ENCODE measurements around the gene TAF15. TPM values are rescaled to one million over a fixed set of nuclear protein-coding genes. Genes with fewer than 3 reads are reported as not detected.

Gene TAF15
- total and polyA plus RNA-seq, 10 of the 15 experiments (the other 5 are each of a cell fraction or from before 2014, with no cell fraction given), result 9.5 to 259 (median 40.4) TPM

DNA sequence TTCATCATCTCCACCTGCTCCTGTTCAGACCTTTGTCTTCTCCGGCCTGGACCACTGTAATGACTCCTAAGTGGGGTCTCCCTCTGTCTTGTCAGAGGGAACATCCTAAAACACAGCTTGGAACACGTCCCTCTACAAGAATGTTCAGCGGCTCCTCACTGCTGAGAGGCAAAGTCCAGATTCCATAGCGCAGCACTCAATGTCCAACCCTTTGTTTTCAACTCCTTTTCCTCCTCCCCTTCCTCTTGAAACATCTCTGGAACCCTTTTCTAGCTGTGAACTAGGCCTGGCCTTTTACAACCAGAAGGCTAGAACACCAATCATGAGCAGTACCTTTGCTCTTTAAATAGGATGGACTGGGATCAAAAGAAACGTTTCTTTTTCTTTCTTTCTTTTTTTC is 47.7 kb upstream of the TAF15 start:
- intact Hi-C loops (cut with micrococcal nuclease; ENCODE audit: unreplicated experiment), result no loop called here
- no peak for FAIRE-seq
- CTCF ChIA-PET, result interaction anchor here (0.6 to 8.3 kb wide), 4 partner anchors 13 to 388 kb away, joined by 3 to 220 read pairs (median 3); partner anchors contain the start of gene TAF15

More for the DNA sequence above, 47.7 kb upstream of the TAF15 start:
- Histone ChIP-seq H3K27me3 (replicated peaks in 1 of 2; ENCODE audit: control insufficient read depth in 2 of 2, insufficient read depth in 2 of 2, low read length in 1 of 2) (no peaks in the 10 kb centered on the region; a peak in 3 of 4 replicates), H3K4me1 (ENCODE audit: control insufficient read depth, insufficient read depth, low read length) (peaks cover 5% of the 10 kb centered on the region), H3K9me3 (replicated peaks; ENCODE audit: control insufficient read depth, insufficient read depth, low read length) (no peaks in the 10 kb centered on the region), H3K9ac (ENCODE audit: control insufficient read depth, insufficient read depth, low read length) (no peak overlapping the region), H3K4me2 (ENCODE audit: control insufficient read depth, insufficient read depth) (no peak overlapping the region), H3K79me2 (ENCODE audit: control insufficient read depth, insufficient read depth, low read length) (no peaks in the 10 kb centered on the region), H3K36me3 (ENCODE audit: control insufficient read depth in 2 of 2, insufficient read depth in 2 of 2, low read length in 1 of 2) (no peaks in the 10 kb centered on the region), H3K27ac (ENCODE audit: control insufficient read depth, insufficient read depth) (no peak overlapping the region), H2AFZ (ENCODE audit: control insufficient read depth, low read depth, low read length) (no peak overlapping the region), H3K4me3 (no peak overlapping the region), H4K20me1 (ENCODE audit: control insufficient read depth, insufficient read depth) (no peaks in the 10 kb centered on the region)
- DNase-seq (ENCODE audit: low read depth, low spot score), result no peak
- in situ Hi-C loops (cut with MboI), result no loop called here
- no TSS peak for BruUV-seq (replicated peaks)
- RAD21 ChIA-PET (ENCODE audit: unreplicated experiment), result interaction anchor here (1.5 kb wide), 1 partner anchor 47 kb away, joined by 4 read pairs; the partner anchor contains the start of gene TAF15
- TF ChIP-seq, protein P1, sequence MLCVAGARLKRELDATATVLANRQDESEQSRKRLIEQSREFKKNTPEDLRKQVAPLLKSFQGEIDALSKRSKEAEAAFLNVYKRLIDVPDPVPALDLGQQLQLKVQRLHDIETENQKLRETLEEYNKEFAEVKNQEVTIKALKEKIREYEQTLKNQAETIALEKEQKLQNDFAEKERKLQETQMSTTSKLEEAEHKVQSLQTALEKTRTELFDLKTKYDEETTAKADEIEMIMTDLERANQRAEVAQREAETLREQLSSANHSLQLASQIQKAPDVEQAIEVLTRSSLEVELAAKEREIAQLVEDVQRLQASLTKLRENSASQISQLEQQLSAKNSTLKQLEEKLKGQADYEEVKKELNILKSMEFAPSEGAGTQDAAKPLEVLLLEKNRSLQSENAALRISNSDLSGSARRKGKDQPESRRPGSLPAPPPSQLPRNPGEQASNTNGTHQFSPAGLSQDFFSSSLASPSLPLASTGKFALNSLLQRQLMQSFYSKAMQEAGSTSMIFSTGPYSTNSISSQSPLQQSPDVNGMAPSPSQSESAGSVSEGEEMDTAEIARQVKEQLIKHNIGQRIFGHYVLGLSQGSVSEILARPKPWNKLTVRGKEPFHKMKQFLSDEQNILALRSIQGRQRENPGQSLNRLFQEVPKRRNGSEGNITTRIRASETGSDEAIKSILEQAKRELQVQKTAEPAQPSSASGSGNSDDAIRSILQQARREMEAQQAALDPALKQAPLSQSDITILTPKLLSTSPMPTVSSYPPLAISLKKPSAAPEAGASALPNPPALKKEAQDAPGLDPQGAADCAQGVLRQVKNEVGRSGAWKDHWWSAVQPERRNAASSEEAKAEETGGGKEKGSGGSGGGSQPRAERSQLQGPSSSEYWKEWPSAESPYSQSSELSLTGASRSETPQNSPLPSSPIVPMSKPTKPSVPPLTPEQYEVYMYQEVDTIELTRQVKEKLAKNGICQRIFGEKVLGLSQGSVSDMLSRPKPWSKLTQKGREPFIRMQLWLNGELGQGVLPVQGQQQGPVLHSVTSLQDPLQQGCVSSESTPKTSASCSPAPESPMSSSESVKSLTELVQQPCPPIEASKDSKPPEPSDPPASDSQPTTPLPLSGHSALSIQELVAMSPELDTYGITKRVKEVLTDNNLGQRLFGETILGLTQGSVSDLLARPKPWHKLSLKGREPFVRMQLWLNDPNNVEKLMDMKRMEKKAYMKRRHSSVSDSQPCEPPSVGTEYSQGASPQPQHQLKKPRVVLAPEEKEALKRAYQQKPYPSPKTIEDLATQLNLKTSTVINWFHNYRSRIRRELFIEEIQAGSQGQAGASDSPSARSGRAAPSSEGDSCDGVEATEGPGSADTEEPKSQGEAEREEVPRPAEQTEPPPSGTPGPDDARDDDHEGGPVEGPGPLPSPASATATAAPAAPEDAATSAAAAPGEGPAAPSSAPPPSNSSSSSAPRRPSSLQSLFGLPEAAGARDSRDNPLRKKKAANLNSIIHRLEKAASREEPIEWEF (IDR thresholded peaks at IDR 0.05; ENCODE audit: insufficient replicate concordance, low read depth, low read length), result no peak
- SMC1A ChIA-PET (ENCODE audit: uncharacterized antibody, unreplicated experiment), result interaction anchor here (1.9 kb wide), 1 partner anchor 50 kb away, joined by 6 read pairs; no protein-coding TSS in a partner anchor
- POLR2A ChIA-PET, result no interaction called here
- ATAC-seq, result no peak
- WGBS (ENCODE audit: insufficient coverage, insufficient replicate concordance, low lambda C conversion rate, missing lambda C conversion rate), result 38% methylated on average over 5 of the region's 5 CpGs

Data from GM12878 (cell line).